Thoracic aorta (tissue), 2 donors: ENCODE measurements around the gene CCDC88B. TPM values are rescaled to one million over a fixed set of nuclear protein-coding genes. Genes with fewer than 3 reads are reported as not detected.

Experiments
- ATAC-seq: fragments of 150-250 bp; one replicate; pipeline ENCODE4 v1.8.0; 2017; ENCODE audit warnings: low read depth; ENCODE audit not compliant: insufficient number of reproducible peaks, low FRiP score
- DNase-seq: peaks from one replicate; pipeline ENCODE4 v3.0.0-alpha.2; 2020; ENCODE audit warnings: low spot score
- H3K27ac ChIP-seq, 2 donors: fragments of 200-600 bp; sonication (generic); 1 replicate in 1 of 2; 2 replicates in 1 of 2; pipeline ENCODE4 v1.5.1; 2016; ENCODE audit warnings: mild to moderate bottlenecking in 2 of 2, moderate library complexity in 2 of 2
- H3K27me3 ChIP-seq: fragments of 200-600 bp; sonication (generic); replicated peaks from 2 replicates; pipeline ENCODE4 v1.6.0; 2016; ENCODE audit warnings: mild to moderate bottlenecking; ENCODE audit not compliant: insufficient read depth
- H3K36me3 ChIP-seq: fragments of 200-600 bp; sonication (generic); one replicate; pipeline ENCODE4 v1.5.1; 2016
- H3K4me1 ChIP-seq, 2 donors: fragments of 200-600 bp; sonication (generic); 1 replicate in 1 of 2; 2 replicates in 1 of 2; pipeline versions ENCODE4 v1.5.1 to v1.6.0; 2016; ENCODE audit warnings: low read depth in 2 of 2, mild to moderate bottlenecking in 1 of 2; ENCODE audit not compliant: control insufficient read depth in 1 of 2
- H3K4me3 ChIP-seq: fragments of 200-600 bp; sonication (generic); 2 replicates; pipeline ENCODE4 v1.5.1; 2016; ENCODE audit warnings: mild to moderate bottlenecking
- H3K9me3 ChIP-seq: fragments of 200-600 bp; sonication (generic); 2 replicates; pipeline ENCODE4 v1.5.1; 2016
- total RNA-seq, 2 donors: library from RNA; depleted of rRNA; stranded (reverse); fragments of >200 nt; gene quantifications; one replicate each; pipeline versions ENCODE4 v1.1.0 to v1.2.3, GENCODE V29; 2016
- TF ChIP-seq, protein P1 (sequence below): fragments of 200-600 bp; sonication (generic); IDR thresholded peaks from one replicate; pipeline ENCODE4 v1.5.1; 2019; ENCODE audit warnings: antibody characterized with exemption

CCDC88B gene
- total RNA-seq, 2 donors from 2014 or later = 10.3 to 19.0 TPM

DNA sequence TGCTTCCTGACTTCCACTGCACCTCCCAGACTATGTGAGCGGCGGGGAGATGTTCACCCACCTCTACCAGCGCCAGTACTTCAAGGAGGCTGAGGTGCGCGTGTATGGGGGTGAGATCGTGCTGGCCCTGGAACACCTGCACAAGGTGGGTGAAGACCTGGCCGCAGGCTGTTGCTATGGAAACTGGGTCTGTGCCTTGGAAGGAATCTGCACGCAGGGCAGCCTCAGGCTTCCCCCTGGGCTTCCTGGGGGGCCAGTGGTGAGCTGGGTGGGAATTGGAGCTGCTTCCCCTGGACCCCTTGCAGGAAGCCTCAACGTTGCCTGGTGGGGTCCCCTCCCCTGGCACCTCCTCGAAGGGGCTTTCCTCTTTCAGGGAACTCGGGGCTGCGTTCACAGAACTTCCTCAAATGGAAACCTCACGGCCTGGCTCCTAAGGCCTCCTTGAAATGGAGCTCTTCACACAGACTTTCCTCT is 20.5 kb downstream of the CCDC88B start:
- Histone ChIP-seq H3K36me3 (peaks cover 32% of the 10 kb centered on the region), H3K27ac (no peak overlapping the region), H3K27me3 (no peaks in the 10 kb centered on the region), H3K4me1 (peaks cover 25 to 38% of the 10 kb centered on the region in 2 donors), H3K4me3 (peak overlapping the region; percentile 98), H3K9me3 (no peaks in the 10 kb centered on the region)
- DNase-seq = no peak
- TF ChIP-seq, protein P1, sequence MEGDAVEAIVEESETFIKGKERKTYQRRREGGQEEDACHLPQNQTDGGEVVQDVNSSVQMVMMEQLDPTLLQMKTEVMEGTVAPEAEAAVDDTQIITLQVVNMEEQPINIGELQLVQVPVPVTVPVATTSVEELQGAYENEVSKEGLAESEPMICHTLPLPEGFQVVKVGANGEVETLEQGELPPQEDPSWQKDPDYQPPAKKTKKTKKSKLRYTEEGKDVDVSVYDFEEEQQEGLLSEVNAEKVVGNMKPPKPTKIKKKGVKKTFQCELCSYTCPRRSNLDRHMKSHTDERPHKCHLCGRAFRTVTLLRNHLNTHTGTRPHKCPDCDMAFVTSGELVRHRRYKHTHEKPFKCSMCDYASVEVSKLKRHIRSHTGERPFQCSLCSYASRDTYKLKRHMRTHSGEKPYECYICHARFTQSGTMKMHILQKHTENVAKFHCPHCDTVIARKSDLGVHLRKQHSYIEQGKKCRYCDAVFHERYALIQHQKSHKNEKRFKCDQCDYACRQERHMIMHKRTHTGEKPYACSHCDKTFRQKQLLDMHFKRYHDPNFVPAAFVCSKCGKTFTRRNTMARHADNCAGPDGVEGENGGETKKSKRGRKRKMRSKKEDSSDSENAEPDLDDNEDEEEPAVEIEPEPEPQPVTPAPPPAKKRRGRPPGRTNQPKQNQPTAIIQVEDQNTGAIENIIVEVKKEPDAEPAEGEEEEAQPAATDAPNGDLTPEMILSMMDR = no peak
- ATAC-seq = no peak

DNA sequence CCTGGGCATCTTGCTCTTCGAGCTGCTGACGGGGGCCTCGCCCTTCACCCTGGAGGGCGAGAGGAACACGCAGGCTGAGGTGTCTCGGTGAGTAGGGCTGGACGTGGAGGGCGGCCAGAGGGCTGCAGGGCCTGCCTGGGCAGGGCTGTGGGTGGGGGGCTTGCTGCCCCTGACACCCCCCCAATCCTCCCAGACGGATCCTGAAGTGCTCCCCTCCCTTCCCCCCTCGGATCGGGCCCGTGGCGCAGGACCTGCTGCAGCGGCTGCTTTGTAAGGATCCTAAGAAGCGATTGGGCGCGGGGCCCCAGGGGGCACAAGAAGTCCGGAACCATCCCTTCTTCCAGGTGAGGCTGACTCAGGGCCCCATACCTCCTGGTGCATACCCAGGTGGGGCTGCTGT is 21.7 kb downstream of the CCDC88B start:
- Histone ChIP-seq H3K27me3 (no peaks in the 10 kb centered on the region), H3K27ac (no peak overlapping the region), H3K4me1 (peaks cover 24 to 32% of the 10 kb centered on the region in 2 donors), H3K4me3 (no peak overlapping the region), H3K36me3 (peaks cover 44% of the 10 kb centered on the region), H3K9me3 (no peaks in the 10 kb centered on the region)
- TF ChIP-seq, protein P1 = no peak
- ATAC-seq (no peak), DNase-seq (no peak)

DNA sequence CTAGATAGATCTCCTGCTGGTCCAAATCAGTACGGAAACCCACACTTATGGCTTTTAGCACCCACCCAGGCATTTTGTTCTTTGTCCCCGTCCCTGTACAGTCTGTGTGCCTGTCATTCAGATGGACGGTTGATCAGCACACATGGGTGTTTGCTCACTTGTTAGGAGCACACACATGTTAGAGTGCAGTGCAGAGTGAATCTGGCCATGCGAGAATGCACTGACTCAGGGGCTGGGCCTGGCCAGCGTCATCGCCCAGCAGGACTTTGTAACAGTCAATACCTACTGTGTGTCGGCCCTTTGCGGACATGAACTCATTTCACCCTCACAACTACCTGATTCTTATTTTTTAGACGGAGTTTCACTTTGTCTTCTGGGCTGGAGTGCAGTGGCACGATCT is 22.3 kb downstream of the CCDC88B start:
- TF ChIP-seq, protein P1 = no peak
- Histone ChIP-seq H3K4me3 (no peak overlapping the region), H3K4me1 (peaks cover 24 to 29% of the 10 kb centered on the region in 2 donors), H3K36me3 (peaks cover 48% of the 10 kb centered on the region), H3K27ac (no peak overlapping the region), H3K9me3 (no peaks in the 10 kb centered on the region), H3K27me3 (no peaks in the 10 kb centered on the region)
- ATAC-seq (no peak), DNase-seq (no peak)

DNA sequence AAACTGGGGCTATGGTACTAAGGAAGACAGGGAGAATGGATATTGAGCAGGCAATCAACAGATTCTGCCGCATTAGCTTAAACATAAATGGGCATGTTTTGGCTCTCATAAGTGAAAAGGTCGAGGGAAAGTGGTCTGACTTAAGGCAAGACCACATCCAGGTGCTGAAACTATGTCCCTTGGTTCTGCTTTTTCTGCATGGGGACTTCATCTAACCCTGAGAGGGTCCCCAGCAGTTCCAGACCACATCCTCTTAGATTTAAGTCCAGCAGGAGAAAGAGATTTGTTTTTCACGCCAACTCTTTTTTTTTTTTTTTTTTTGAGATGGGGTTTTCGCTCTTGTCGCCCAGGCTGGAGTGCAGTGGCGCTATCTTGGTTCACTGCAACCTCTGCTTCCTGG is 24.4 kb downstream of the CCDC88B start:
- DNase-seq (no peak), ATAC-seq (no peak)
- peaks cover 64% of the 10 kb centered on the region for H3K36me3 ChIP-seq

DNA sequence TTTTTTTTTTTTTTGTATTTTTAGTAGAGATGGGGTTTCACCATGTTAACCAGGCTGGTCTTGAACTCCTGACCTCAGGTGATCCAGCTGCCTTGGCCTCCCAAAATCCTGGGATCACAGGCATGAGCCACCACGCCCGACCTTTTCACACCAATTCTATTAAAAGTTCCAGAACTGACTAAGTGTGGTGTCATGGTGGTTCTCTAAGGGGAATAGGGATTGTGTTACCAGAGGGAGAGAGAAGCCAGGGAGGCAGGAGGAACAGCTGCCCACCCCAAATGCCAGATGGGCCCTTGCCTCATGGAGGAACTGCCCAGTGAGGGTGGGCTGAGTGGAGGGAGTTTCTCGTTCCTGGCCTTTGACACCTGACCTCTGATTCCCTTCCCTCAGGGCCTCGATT is 24.9 kb downstream of the CCDC88B start:
- peaks cover 6 to 10% of the 10 kb centered on the region in 2 donors for H3K4me1 ChIP-seq
- H3K36me3 ChIP-seq = peaks cover 67% of the 10 kb centered on the region
- ATAC-seq = no peak

More for the DNA sequence above, 24.4 kb downstream of the CCDC88B start:
- no peaks in the 10 kb centered on the region for H3K9me3 ChIP-seq
- no peak overlapping the region for H3K4me3 ChIP-seq
- TF ChIP-seq, protein P1 = no peak
- H3K4me1 ChIP-seq = peaks cover 10 to 14% of the 10 kb centered on the region in 2 donors
- H3K27me3 ChIP-seq = no peaks in the 10 kb centered on the region
- no peak overlapping the region for H3K27ac ChIP-seq

More for the DNA sequence above, 24.9 kb downstream of the CCDC88B start:
- Histone ChIP-seq H3K9me3 (no peaks in the 10 kb centered on the region), H3K27ac (no peak overlapping the region), H3K27me3 (no peaks in the 10 kb centered on the region), H3K4me3 (no peak overlapping the region)
- DNase-seq = no peak
- TF ChIP-seq, protein P1 = no peak
